ENCODE measurements around the gene ST7. TPM values are rescaled to one million over a fixed set of nuclear protein-coding genes. Genes with fewer than 3 reads are reported as not detected.

ST7 gene
- total RNA-seq, 1 donor = 19.9 TPM

DNA sequence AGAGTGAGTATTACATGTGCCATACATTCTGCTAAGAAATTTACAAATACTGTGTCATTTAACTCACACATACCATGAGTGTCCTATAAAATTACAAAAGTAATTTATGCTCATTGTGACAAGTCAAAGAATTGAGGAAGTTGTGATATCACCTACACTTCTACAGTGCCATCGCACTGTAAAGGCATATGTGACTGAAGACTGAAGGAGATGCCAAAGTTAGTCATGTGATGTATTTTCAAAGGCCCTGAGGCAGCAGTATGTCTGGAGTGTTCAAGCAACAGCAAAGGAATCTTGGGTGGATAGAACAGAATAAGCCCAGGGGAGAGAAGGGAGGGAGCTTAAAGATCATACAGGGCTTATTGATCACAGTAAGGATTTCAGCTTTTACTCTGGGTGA lies 192.8 kb downstream of the ST7 start:
- Histone ChIP-seq H3K4me3 (ENCODE audit: insufficient read depth, low read length) (no peak overlapping the region), H3K27me3 (ENCODE audit: insufficient read depth, low read length) (no peaks in the 10 kb centered on the region), H3K9me3 (ENCODE audit: low read depth, low read length) (no peaks in the 10 kb centered on the region), H3K27ac (ENCODE audit: low read depth, low read length) (no peak overlapping the region), H3K79me2 (ENCODE audit: insufficient read depth, low read length) (no peaks in the 10 kb centered on the region), H3K4me2 (ENCODE audit: insufficient read depth, low read length) (no peak overlapping the region), H3K36me3 (ENCODE audit: insufficient read depth, low read length) (no peaks in the 10 kb centered on the region), H2AFZ (ENCODE audit: low read length) (no peak overlapping the region), H3K4me1 (ENCODE audit: insufficient read depth, low read length) (no peaks in the 10 kb centered on the region), H4K20me1 (ENCODE audit: insufficient read depth, low read length) (no peaks in the 10 kb centered on the region)
- no peak for DNase-seq (ENCODE audit: insufficient read length, low spot score, missing footprints)
- no peak for TF ChIP-seq CTCF (IDR thresholded peaks at IDR 0.05; ENCODE audit: extremely low read depth, low read depth, low read length)

- no peak for TF ChIP-seq CTCF (IDR thresholded peaks at IDR 0.05; ENCODE audit: extremely low read depth, low read depth, low read length)
- no peaks in the 10 kb centered on the region for H3K79me2 ChIP-seq (ENCODE audit: insufficient read depth, low read length)
These were observed 193.2 kb downstream of the ST7 start for GRCh38 chr7:117146511-117146910.

GRCh38 chr7:117148971-117149370 lies 195.7 kb downstream of the ST7 start:
- no peaks in the 10 kb centered on the region for H3K36me3 ChIP-seq (ENCODE audit: insufficient read depth, low read length)
- no peak overlapping the region for H2AFZ ChIP-seq (ENCODE audit: low read length)
- H3K79me2 ChIP-seq (ENCODE audit: insufficient read depth, low read length) = no peaks in the 10 kb centered on the region
- no peak overlapping the region for H3K4me2 ChIP-seq (ENCODE audit: insufficient read depth, low read length)
- no peaks in the 10 kb centered on the region for H3K4me1 ChIP-seq (ENCODE audit: insufficient read depth, low read length)
- no peak overlapping the region for H3K27ac ChIP-seq (ENCODE audit: low read depth, low read length)
- no peak for DNase-seq (ENCODE audit: insufficient read length, low spot score, missing footprints)
- no peak for TF ChIP-seq CTCF (IDR thresholded peaks at IDR 0.05; ENCODE audit: extremely low read depth, low read depth, low read length)
- no peak overlapping the region for H3K4me3 ChIP-seq (ENCODE audit: insufficient read depth, low read length)
- no peaks in the 10 kb centered on the region for H4K20me1 ChIP-seq (ENCODE audit: insufficient read depth, low read length)
- H3K9me3 ChIP-seq (ENCODE audit: low read depth, low read length) = no peaks in the 10 kb centered on the region
- H3K27me3 ChIP-seq (ENCODE audit: insufficient read depth, low read length) = no peaks in the 10 kb centered on the region

More at GRCh38 chr7:117146511-117146910, 193.2 kb downstream of the ST7 start:
- H3K4me2 ChIP-seq (ENCODE audit: insufficient read depth, low read length) = no peak overlapping the region
- no peaks in the 10 kb centered on the region for H3K9me3 ChIP-seq (ENCODE audit: low read depth, low read length)
- H3K27ac ChIP-seq (ENCODE audit: low read depth, low read length) = no peak overlapping the region
- no peaks in the 10 kb centered on the region for H3K36me3 ChIP-seq (ENCODE audit: insufficient read depth, low read length)
- H3K27me3 ChIP-seq (ENCODE audit: insufficient read depth, low read length) = no peaks in the 10 kb centered on the region
- no peak overlapping the region for H3K4me3 ChIP-seq (ENCODE audit: insufficient read depth, low read length)
- no peak for DNase-seq (ENCODE audit: insufficient read length, low spot score, missing footprints)
- H2AFZ ChIP-seq (ENCODE audit: low read length) = no peak overlapping the region
- no peaks in the 10 kb centered on the region for H3K4me1 ChIP-seq (ENCODE audit: insufficient read depth, low read length)
- H4K20me1 ChIP-seq (ENCODE audit: insufficient read depth, low read length) = no peaks in the 10 kb centered on the region

GRCh38 chr7:117149692-117150091 lies 196.4 kb downstream of the ST7 start:
- TF ChIP-seq CTCF (IDR thresholded peaks at IDR 0.05; ENCODE audit: extremely low read depth, low read depth, low read length) = no peak
- Histone ChIP-seq H3K4me3 (ENCODE audit: insufficient read depth, low read length) (no peak overlapping the region), H4K20me1 (ENCODE audit: insufficient read depth, low read length) (no peaks in the 10 kb centered on the region), H3K4me1 (ENCODE audit: insufficient read depth, low read length) (no peaks in the 10 kb centered on the region), H3K4me2 (ENCODE audit: insufficient read depth, low read length) (no peak overlapping the region), H3K36me3 (ENCODE audit: insufficient read depth, low read length) (no peaks in the 10 kb centered on the region), H3K27me3 (ENCODE audit: insufficient read depth, low read length) (no peaks in the 10 kb centered on the region), H3K79me2 (ENCODE audit: insufficient read depth, low read length) (no peaks in the 10 kb centered on the region), H3K27ac (ENCODE audit: low read depth, low read length) (no peak overlapping the region), H2AFZ (ENCODE audit: low read length) (no peak overlapping the region), H3K9me3 (ENCODE audit: low read depth, low read length) (no peaks in the 10 kb centered on the region)
- no peak for DNase-seq (ENCODE audit: insufficient read length, low spot score, missing footprints)

Measured in osteoblast (primary cell).